ENCODE results near the gene NFIB. TPM values are rescaled to one million over a fixed set of nuclear protein-coding genes. Genes with fewer than 3 reads are reported as not detected.

Gene NFIB
- total RNA-seq, 1 experiment from 2014 or later, result 18.6 TPM

DNA sequence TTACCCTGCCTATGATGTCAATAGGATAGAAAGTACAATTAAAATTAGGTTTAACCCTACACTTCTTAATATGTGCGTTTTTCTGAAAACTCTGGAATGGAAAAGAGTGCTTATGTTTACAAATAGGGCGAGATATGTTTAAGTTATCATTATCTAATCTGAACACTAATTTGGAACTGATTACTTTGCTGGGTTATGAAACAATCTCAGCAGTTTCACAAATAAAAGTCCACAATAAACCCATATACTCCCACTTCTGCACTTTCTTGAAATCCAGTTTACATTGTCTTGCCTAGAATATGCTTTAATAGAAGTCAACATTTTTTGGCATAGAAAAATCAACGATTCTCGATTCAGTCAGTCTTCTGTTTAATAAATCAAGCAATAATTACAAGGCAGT is 236.3 kb downstream of the NFIB start:
- no peak for ATAC-seq
- no peaks in the 10 kb centered on the region for H3K79me2 ChIP-seq (ENCODE audit: low read length)
- POLR2A ChIA-PET (ENCODE audit: unreplicated experiment), result no interaction called here

DNA sequence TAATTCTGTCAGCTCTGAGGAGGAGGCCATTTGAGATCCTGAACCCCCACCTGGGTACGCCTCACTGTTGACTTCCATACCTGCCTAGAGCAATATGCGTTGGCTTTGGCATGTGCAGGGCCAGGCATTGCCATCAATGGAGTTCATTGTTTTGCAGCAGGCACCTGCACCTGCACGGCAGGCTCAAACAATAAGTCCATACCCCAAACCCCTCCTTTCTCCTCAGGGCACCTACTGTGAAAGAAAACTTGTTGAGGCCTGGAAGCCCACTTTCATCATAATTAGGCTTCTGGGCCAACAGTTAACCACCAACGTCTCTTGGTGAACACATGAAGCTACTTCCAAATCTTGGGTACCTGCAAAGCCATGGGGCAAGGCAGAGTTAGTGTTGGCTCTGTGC is 238.7 kb downstream of the NFIB start:
- Histone ChIP-seq H3F3A (ENCODE audit: low read length, unreplicated experiment) (no peaks in the 10 kb centered on the region), H3K9me3 (ENCODE audit: low read length) (no peaks in the 10 kb centered on the region), H3K4me1 (ENCODE audit: insufficient read depth, low read length) (no peaks in the 10 kb centered on the region), H2AFZ (ENCODE audit: low read length) (no peak overlapping the region), H4K20me1 (ENCODE audit: low read length) (no peaks in the 10 kb centered on the region), H3K9ac (ENCODE audit: low read length) (no peak overlapping the region), H3K9me2 (replicated peaks; ENCODE audit: low read length) (no peaks in the 10 kb centered on the region), H3K27me3 (ENCODE audit: low read length) (no peaks in the 10 kb centered on the region), H3K4me3 (ENCODE audit: low read length) (no peak overlapping the region), H3K4me2 (ENCODE audit: low read length) (no peak overlapping the region), H3K27ac (ENCODE audit: low read length) (no peak overlapping the region), H3K79me2 (ENCODE audit: low read length) (no peaks in the 10 kb centered on the region), H3K36me3 (ENCODE audit: low read depth, low read length) (no peaks in the 10 kb centered on the region)
- TF ChIP-seq EZH2 (IDR thresholded peaks at IDR 0.05; ENCODE audit: low read length, unreplicated experiment) (no peak), EZH2phosphoT487 (IDR thresholded peaks at IDR 0.05; ENCODE audit: borderline replicate concordance, low read length) (no peak)
- TF ChIP-seq, protein P1, sequence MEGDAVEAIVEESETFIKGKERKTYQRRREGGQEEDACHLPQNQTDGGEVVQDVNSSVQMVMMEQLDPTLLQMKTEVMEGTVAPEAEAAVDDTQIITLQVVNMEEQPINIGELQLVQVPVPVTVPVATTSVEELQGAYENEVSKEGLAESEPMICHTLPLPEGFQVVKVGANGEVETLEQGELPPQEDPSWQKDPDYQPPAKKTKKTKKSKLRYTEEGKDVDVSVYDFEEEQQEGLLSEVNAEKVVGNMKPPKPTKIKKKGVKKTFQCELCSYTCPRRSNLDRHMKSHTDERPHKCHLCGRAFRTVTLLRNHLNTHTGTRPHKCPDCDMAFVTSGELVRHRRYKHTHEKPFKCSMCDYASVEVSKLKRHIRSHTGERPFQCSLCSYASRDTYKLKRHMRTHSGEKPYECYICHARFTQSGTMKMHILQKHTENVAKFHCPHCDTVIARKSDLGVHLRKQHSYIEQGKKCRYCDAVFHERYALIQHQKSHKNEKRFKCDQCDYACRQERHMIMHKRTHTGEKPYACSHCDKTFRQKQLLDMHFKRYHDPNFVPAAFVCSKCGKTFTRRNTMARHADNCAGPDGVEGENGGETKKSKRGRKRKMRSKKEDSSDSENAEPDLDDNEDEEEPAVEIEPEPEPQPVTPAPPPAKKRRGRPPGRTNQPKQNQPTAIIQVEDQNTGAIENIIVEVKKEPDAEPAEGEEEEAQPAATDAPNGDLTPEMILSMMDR (conservative IDR thresholded peaks at IDR 0.05; ENCODE audit: low read depth, low read length), result no peak
- BruUV-seq (replicated peaks), result no TSS peak
- intact Hi-C loops (cut with micrococcal nuclease), result no loop called here
- ChIA-PET CTCF (no interaction called here), POLR2A (ENCODE audit: unreplicated experiment) (no interaction called here)
- no peak for DNase-seq
- ATAC-seq, result no peak

More for the DNA sequence above, 236.3 kb downstream of the NFIB start:
- Histone ChIP-seq H3K4me3 (ENCODE audit: low read length) (no peak overlapping the region), H3K36me3 (ENCODE audit: low read depth, low read length) (no peaks in the 10 kb centered on the region), H3K27ac (ENCODE audit: low read length) (no peak overlapping the region), H2AFZ (ENCODE audit: low read length) (no peak overlapping the region), H3K9me2 (replicated peaks; ENCODE audit: low read length) (no peaks in the 10 kb centered on the region), H3K4me2 (ENCODE audit: low read length) (no peak overlapping the region), H4K20me1 (ENCODE audit: low read length) (no peaks in the 10 kb centered on the region), H3K9ac (ENCODE audit: low read length) (no peak overlapping the region), H3K4me1 (ENCODE audit: insufficient read depth, low read length) (no peaks in the 10 kb centered on the region), H3K27me3 (ENCODE audit: low read length) (no peaks in the 10 kb centered on the region), H3F3A (ENCODE audit: low read length, unreplicated experiment) (no peaks in the 10 kb centered on the region), H3K9me3 (ENCODE audit: low read length) (no peaks in the 10 kb centered on the region)
- no peak for DNase-seq
- intact Hi-C loops (cut with micrococcal nuclease), result no loop called here
- CTCF ChIA-PET, result no interaction called here
- no peak for TF ChIP-seq EZH2 (IDR thresholded peaks at IDR 0.05; ENCODE audit: low read length, unreplicated experiment)
- no peak for TF ChIP-seq EZH2phosphoT487 (IDR thresholded peaks at IDR 0.05; ENCODE audit: borderline replicate concordance, low read length)
- TF ChIP-seq, protein P1 (conservative IDR thresholded peaks at IDR 0.05; ENCODE audit: low read depth, low read length), result no peak
- no TSS peak for BruUV-seq (replicated peaks)

DNA sequence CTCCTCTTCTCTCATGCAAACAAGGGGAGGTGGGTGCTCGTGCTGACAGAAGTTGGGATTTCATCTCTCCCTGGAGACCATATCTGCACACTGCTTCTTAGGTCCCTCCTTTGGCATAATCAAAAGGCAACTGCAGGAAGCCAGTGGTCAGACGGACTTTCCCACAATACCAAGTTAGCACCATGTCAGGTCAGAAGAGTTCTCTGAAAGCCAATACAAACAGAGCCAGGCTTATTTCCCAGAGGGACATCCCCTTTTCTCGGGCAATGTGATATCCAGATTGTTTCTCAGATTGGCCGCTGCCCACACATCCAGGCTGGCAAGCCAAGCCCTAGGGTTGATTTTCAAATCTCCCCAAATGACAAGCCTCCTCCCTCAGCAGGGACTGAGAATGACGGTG is 241.1 kb downstream of the NFIB start:
- Histone ChIP-seq H3K36me3 (ENCODE audit: low read depth, low read length) (no peaks in the 10 kb centered on the region), H3K9me2 (replicated peaks; ENCODE audit: low read length) (no peaks in the 10 kb centered on the region), H3K4me3 (ENCODE audit: low read length) (no peak overlapping the region), H3K79me2 (ENCODE audit: low read length) (no peaks in the 10 kb centered on the region), H3F3A (ENCODE audit: low read length, unreplicated experiment) (no peaks in the 10 kb centered on the region), H3K27me3 (ENCODE audit: low read length) (no peaks in the 10 kb centered on the region), H3K4me2 (ENCODE audit: low read length) (no peak overlapping the region), H3K4me1 (ENCODE audit: insufficient read depth, low read length) (no peaks in the 10 kb centered on the region), H2AFZ (ENCODE audit: low read length) (no peak overlapping the region), H3K9me3 (ENCODE audit: low read length) (no peaks in the 10 kb centered on the region), H3K9ac (ENCODE audit: low read length) (no peak overlapping the region), H3K27ac (ENCODE audit: low read length) (no peak overlapping the region), H4K20me1 (ENCODE audit: low read length) (no peaks in the 10 kb centered on the region)
- BruUV-seq (replicated peaks), result no TSS peak
- DNase-seq, result no peak
- TF ChIP-seq EZH2phosphoT487 (IDR thresholded peaks at IDR 0.05; ENCODE audit: borderline replicate concordance, low read length), result no peak
- CTCF ChIA-PET, result no interaction called here
- intact Hi-C loops (cut with micrococcal nuclease), result no loop called here
- POLR2A ChIA-PET (ENCODE audit: unreplicated experiment), result no interaction called here
- ATAC-seq, result no peak

Data from PC-3 (cell line).